GM12873 (cell line): ENCODE results near the gene MAGED1.

Source experiments
- TF ChIP-seq, protein P1 (sequence below): IDR thresholded peaks from 2 replicates; pipeline ENCODE4 v1.5.1; 2012; ENCODE audit warnings: low read depth, mild to moderate bottlenecking, moderate library complexity, low read length, control low read depth; ENCODE audit not compliant: insufficient read depth; ENCODE audit errors: missing control alignments

MAGED1 gene

GRCh38 chrX:51857159-51857733 lies 36.2 kb upstream of the MAGED1 start:
- TF ChIP-seq, protein P1, sequence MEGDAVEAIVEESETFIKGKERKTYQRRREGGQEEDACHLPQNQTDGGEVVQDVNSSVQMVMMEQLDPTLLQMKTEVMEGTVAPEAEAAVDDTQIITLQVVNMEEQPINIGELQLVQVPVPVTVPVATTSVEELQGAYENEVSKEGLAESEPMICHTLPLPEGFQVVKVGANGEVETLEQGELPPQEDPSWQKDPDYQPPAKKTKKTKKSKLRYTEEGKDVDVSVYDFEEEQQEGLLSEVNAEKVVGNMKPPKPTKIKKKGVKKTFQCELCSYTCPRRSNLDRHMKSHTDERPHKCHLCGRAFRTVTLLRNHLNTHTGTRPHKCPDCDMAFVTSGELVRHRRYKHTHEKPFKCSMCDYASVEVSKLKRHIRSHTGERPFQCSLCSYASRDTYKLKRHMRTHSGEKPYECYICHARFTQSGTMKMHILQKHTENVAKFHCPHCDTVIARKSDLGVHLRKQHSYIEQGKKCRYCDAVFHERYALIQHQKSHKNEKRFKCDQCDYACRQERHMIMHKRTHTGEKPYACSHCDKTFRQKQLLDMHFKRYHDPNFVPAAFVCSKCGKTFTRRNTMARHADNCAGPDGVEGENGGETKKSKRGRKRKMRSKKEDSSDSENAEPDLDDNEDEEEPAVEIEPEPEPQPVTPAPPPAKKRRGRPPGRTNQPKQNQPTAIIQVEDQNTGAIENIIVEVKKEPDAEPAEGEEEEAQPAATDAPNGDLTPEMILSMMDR, result no peak

DNA sequence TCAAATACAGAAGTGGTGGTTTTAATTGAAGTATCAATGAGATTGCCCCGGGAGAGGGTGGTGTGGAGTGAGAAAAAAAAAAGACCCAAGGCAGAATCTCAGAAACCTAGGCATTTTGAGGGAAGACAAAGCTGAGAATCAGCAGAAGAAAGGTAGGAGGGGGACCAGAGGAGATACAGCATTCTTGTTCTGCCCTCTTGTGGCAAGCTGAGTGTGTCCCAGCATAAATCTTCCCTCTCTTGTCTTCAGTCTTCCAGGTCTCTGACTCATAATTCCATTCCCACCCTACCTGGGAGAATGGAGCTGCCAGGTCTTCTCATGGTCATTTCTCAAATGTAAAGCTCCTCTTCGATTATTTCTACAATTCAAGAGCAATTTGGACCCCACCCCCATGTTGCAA lies 32.7 kb upstream of the MAGED1 start:
- TF ChIP-seq, protein P1, result peak; percentile 64

GRCh38 chrX:51862920-51863319 lies 30.5 kb upstream of the MAGED1 start:
- TF ChIP-seq, protein P1, result no peak

GRCh38 chrX:51866210-51866609 lies 27.2 kb upstream of the MAGED1 start:
- TF ChIP-seq, protein P1, result no peak

DNA sequence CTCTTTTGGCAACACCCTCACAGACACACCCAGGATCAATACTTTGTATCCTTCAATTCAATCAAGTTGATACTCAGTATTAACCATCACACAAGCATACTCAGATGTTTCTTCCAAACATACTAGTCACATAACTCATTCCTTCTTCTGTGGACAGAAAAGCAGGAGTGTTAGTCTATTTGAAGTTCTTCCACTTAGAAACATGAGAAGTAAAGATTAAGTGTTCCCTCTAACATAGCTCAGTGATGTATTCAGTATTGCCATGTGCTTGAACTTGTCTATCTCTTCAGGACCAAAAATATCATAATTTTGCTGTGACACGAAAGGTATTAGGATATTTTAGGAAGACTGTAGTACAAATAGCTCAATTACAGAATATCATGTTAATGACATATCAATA lies 25.8 kb upstream of the MAGED1 start:
- TF ChIP-seq, protein P1, result no peak

DNA sequence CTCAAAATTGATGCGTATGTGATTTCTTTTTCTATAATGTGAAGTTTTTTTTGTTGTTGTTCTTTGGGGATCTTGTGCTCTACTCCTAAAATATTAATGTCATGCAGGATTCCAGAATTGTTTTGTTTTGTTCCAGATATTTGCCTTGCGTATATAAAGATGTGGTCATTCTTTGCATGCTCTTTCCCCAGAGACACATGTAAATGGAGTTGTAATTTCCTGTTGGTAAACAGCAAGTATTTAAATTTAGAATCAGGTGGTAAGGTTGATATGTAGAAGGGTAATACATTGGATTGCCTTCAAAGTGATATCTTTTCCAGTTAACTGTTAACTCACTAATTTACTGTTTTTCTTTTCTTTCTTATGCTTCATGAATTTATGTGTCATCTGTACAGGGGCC lies 23.1 kb upstream of the MAGED1 start:
- TF ChIP-seq, protein P1, result no peak

GRCh38 chrX:51874123-51874522 lies 19.3 kb upstream of the MAGED1 start:
- TF ChIP-seq, protein P1, result no peak
